ENCODE measurements around the gene GAB1. TPM values are rescaled to one million over a fixed set of nuclear protein-coding genes. Genes with fewer than 3 reads are reported as not detected.

The GAB1 gene
- total RNA-seq, 1 donor from 2014 or later, result 29.0 TPM

- no peak for DNase-seq (ENCODE audit: extremely low spot score in 2 of 2)
- no peaks in the 10 kb centered on the region for H3K4me1 ChIP-seq
- TF ChIP-seq POLR2AphosphoS5 (IDR thresholded peaks at IDR 0.05; ENCODE audit: insufficient read depth in 1 of 2, low read depth in 1 of 2), result no peak
- no peak for TF ChIP-seq CTCF (IDR thresholded peaks at IDR 0.05)
- no peak for TF ChIP-seq POLR2A (IDR thresholded peaks at IDR 0.05)
- H3K27me3 ChIP-seq, result no peaks in the 10 kb centered on the region
- no peak overlapping the region for H3K4me3 ChIP-seq
- H3K27ac ChIP-seq, result no peak overlapping the region
- peaks cover 0 to 16% of the 10 kb centered on the region in 2 donors for H3K36me3 ChIP-seq
- H3K9me3 ChIP-seq, result no peaks in the 10 kb centered on the region
- intact Hi-C loops (cut with DNase I), result no loop called here
Measured at GRCh38 chr4:143417679-143418403, 81.2 kb downstream of the GAB1 start.

GRCh38 chr4:143420227-143420626 is 83.6 kb downstream of the GAB1 start:
- TF ChIP-seq POLR2AphosphoS5 (IDR thresholded peaks at IDR 0.05; ENCODE audit: insufficient read depth in 1 of 2, low read depth in 1 of 2) (peak in 1 of 2 donors; percentile 33), CTCF (IDR thresholded peaks at IDR 0.05) (no peak), POLR2A (IDR thresholded peaks at IDR 0.05) (no peak)
- no peaks in the 10 kb centered on the region for H3K4me1 ChIP-seq
- H3K9me3 ChIP-seq, result no peaks in the 10 kb centered on the region
- peaks cover 0 to 18% of the 10 kb centered on the region in 2 donors for H3K36me3 ChIP-seq
- DNase-seq (ENCODE audit: extremely low spot score in 2 of 2), result no peak
- H3K27me3 ChIP-seq, result no peaks in the 10 kb centered on the region
- intact Hi-C loops (cut with DNase I), result no loop called here
- H3K4me3 ChIP-seq, result no peak overlapping the region
- no peak overlapping the region for H3K27ac ChIP-seq

GRCh38 chr4:143421609-143422008 is 84.9 kb downstream of the GAB1 start:
- no peaks in the 10 kb centered on the region for H3K9me3 ChIP-seq
- H3K4me1 ChIP-seq, result no peaks in the 10 kb centered on the region
- DNase-seq (ENCODE audit: extremely low spot score in 2 of 2), result no peak
- no peaks in the 10 kb centered on the region for H3K27me3 ChIP-seq
- H3K36me3 ChIP-seq, result peaks cover 0 to 14% of the 10 kb centered on the region in 2 donors
- intact Hi-C loops (cut with DNase I), result no loop called here
- no peak for TF ChIP-seq POLR2A (IDR thresholded peaks at IDR 0.05)
- no peak for TF ChIP-seq POLR2AphosphoS5 (IDR thresholded peaks at IDR 0.05; ENCODE audit: insufficient read depth in 1 of 2, low read depth in 1 of 2)
- TF ChIP-seq CTCF (IDR thresholded peaks at IDR 0.05), result no peak
- H3K27ac ChIP-seq, result no peak overlapping the region
- H3K4me3 ChIP-seq, result no peak overlapping the region

GRCh38 chr4:143424276-143424675 is 87.6 kb downstream of the GAB1 start:
- peaks cover 0 to 8% of the 10 kb centered on the region in 2 donors for H3K36me3 ChIP-seq
- H3K27me3 ChIP-seq, result no peaks in the 10 kb centered on the region
- H3K4me1 ChIP-seq, result no peaks in the 10 kb centered on the region
- H3K27ac ChIP-seq, result no peak overlapping the region
- no peak overlapping the region for H3K4me3 ChIP-seq
- TF ChIP-seq POLR2A (IDR thresholded peaks at IDR 0.05) (no peak), CTCF (IDR thresholded peaks at IDR 0.05) (no peak), POLR2AphosphoS5 (IDR thresholded peaks at IDR 0.05; ENCODE audit: insufficient read depth in 1 of 2, low read depth in 1 of 2) (no peak)
- intact Hi-C loops (cut with DNase I), result no loop called here
- H3K9me3 ChIP-seq, result peaks cover 4% of the 10 kb centered on the region
- no peak for DNase-seq (ENCODE audit: extremely low spot score in 2 of 2)

- intact Hi-C loops (cut with DNase I), result no loop called here
- H3K27me3 ChIP-seq, result no peaks in the 10 kb centered on the region
- no peaks in the 10 kb centered on the region for H3K4me1 ChIP-seq
- H3K27ac ChIP-seq, result no peak overlapping the region
- no peak overlapping the region for H3K4me3 ChIP-seq
- no peak for TF ChIP-seq POLR2A (IDR thresholded peaks at IDR 0.05)
- TF ChIP-seq CTCF (IDR thresholded peaks at IDR 0.05), result no peak
- no peak for TF ChIP-seq POLR2AphosphoS5 (IDR thresholded peaks at IDR 0.05; ENCODE audit: insufficient read depth in 1 of 2, low read depth in 1 of 2)
- H3K9me3 ChIP-seq, result peaks cover 4% of the 10 kb centered on the region
- H3K36me3 ChIP-seq, result peaks cover 0 to 10% of the 10 kb centered on the region in 2 donors
- no peak for DNase-seq (ENCODE audit: extremely low spot score in 2 of 2)
Measured at GRCh38 chr4:143431526-143432257, 95.0 kb downstream of the GAB1 start.

Data from vagina (tissue), 2 donors.